SK-N-SH treated with all-trans-retinoic acid at 6 μM for 48 hours (cell line): ENCODE data around the gene PRRC2C.
"Not testable (repeated sequence)": the region's sequence is repeated elsewhere in the genome, so short reads cannot be mapped to it uniquely, and the experiment has no call there.

ENCODE experiments used
- ATAC-seq: fragments of 200-7000 bp; cut with Tn5 transposase; 3 replicates; pipeline ENCODE4 v1.9.1; 2020; ENCODE audit warnings: mild to moderate bottlenecking, moderate library complexity
- ARNTL ChIP-seq: fragments of 450-650 bp; formaldehyde crosslinking; IDR thresholded peaks from 2 replicates; pipeline ENCODE4 v1.5.0; 2020; ENCODE audit warnings: low read depth, mild to moderate bottlenecking, moderate library complexity, borderline replicate concordance
- BACH2 ChIP-seq: fragments of 250-450 bp; sonication (Bioruptor Pico); IDR thresholded peaks from 2 replicates; pipeline ENCODE4 v1.9.0; 2021; ENCODE audit warnings: mild to moderate bottlenecking, borderline replicate concordance
- CREB5 ChIP-seq: fragments of 250-450 bp; sonication (Bioruptor Pico); IDR thresholded peaks from 2 replicates; pipeline ENCODE4 v1.5.1; 2020; ENCODE audit warnings: low read depth, mild to moderate bottlenecking, moderate library complexity
- CSDC2 ChIP-seq: fragments of 250-450 bp; sonication (Bioruptor Pico); IDR thresholded peaks from 2 replicates; pipeline ENCODE4 v1.5.0; 2020; ENCODE audit warnings: mild to moderate bottlenecking, moderate library complexity
- CSRNP3 ChIP-seq: fragments of 250-450 bp; sonication (Bioruptor Pico); IDR thresholded peaks from 2 replicates; pipeline ENCODE4 v1.5.1; 2021; ENCODE audit warnings: mild to moderate bottlenecking, moderate library complexity
- ESRRG ChIP-seq: fragments of 250-450 bp; sonication (Bioruptor Pico); IDR thresholded peaks from 2 replicates; pipeline ENCODE4 v1.6.1; 2021; ENCODE audit warnings: mild to moderate bottlenecking
- GLIS3 ChIP-seq: fragments of 250-450 bp; sonication (Bioruptor Pico); IDR thresholded peaks from 2 replicates; pipeline ENCODE4 v1.5.0; 2020; ENCODE audit warnings: mild to moderate bottlenecking, moderate library complexity
- ISL1 ChIP-seq: fragments of 250-450 bp; sonication (Bioruptor Pico); IDR thresholded peaks from 2 replicates; pipeline ENCODE4 v2.1.2; 2022; ENCODE audit warnings: mild to moderate bottlenecking, moderate library complexity
- OSR1 ChIP-seq: fragments of 250-450 bp; sonication (Bioruptor Pico); IDR thresholded peaks from 2 replicates; pipeline ENCODE4 v1.8.0; 2022; ENCODE audit warnings: moderate library complexity, mild to moderate bottlenecking, inconsistent platforms
- PATZ1 ChIP-seq: fragments of 250-450 bp; sonication (Bioruptor Pico); IDR thresholded peaks from 2 replicates; pipeline ENCODE4 v1.8.0; 2020; ENCODE audit warnings: mild to moderate bottlenecking, moderate library complexity, borderline replicate concordance
- POU6F1 ChIP-seq: fragments of 250-450 bp; sonication (Bioruptor Pico); IDR thresholded peaks from 2 replicates; pipeline ENCODE4 v1.8.0; 2021; ENCODE audit warnings: low read depth, mild to moderate bottlenecking, moderate library complexity, borderline replicate concordance
- PPARA ChIP-seq: fragments of 250-450 bp; sonication (Bioruptor Pico); IDR thresholded peaks from 2 replicates; pipeline ENCODE4 v1.5.0; 2020; ENCODE audit warnings: mild to moderate bottlenecking, borderline replicate concordance
- RARB ChIP-seq: fragments of 250-450 bp; sonication (Bioruptor Pico); IDR thresholded peaks from 2 replicates; pipeline ENCODE4 v1.8.0; 2021; ENCODE audit warnings: mild to moderate bottlenecking, moderate library complexity
- SNAI2 ChIP-seq: fragments of 250-450 bp; sonication (Bioruptor Pico); IDR thresholded peaks from 2 replicates; pipeline ENCODE4 v1.5.0; 2020; ENCODE audit warnings: mild to moderate bottlenecking, moderate library complexity
- TCF4 ChIP-seq: fragments of 250-450 bp; sonication (Bioruptor Pico); IDR thresholded peaks from 2 replicates; pipeline ENCODE4 v1.8.0; 2021; ENCODE audit warnings: mild to moderate bottlenecking, moderate library complexity, borderline replicate concordance
- TOX ChIP-seq: fragments of 250-450 bp; sonication (Bioruptor Pico); IDR thresholded peaks from 2 replicates; pipeline ENCODE4 v1.8.0; 2021; ENCODE audit warnings: mild to moderate bottlenecking, moderate library complexity, borderline replicate concordance
- TSHZ2 ChIP-seq: fragments of 250-450 bp; sonication (Bioruptor Pico); IDR thresholded peaks from 2 replicates; pipeline ENCODE4 v1.5.0; 2020; ENCODE audit warnings: mild to moderate bottlenecking, moderate library complexity
- ZC3H10 ChIP-seq: fragments of 250-450 bp; sonication (Bioruptor Pico); IDR thresholded peaks from 2 replicates; pipeline ENCODE4 v1.5.1; 2021; ENCODE audit warnings: mild to moderate bottlenecking, moderate library complexity
- ZFP3 ChIP-seq: fragments of 250-450 bp; sonication (Bioruptor Pico); IDR thresholded peaks from 2 replicates; pipeline ENCODE4 v1.5.0; 2020; ENCODE audit warnings: mild to moderate bottlenecking, moderate library complexity
- ZFP30 ChIP-seq: fragments of 450-650 bp; formaldehyde crosslinking; IDR thresholded peaks from 2 replicates; pipeline ENCODE4 v1.5.0; 2022; ENCODE audit warnings: mild to moderate bottlenecking, moderate library complexity
- ZNF565 ChIP-seq: fragments of 450-650 bp; formaldehyde crosslinking; conservative IDR thresholded peaks from 2 replicates; pipeline ENCODE4 v1.5.0; 2020; ENCODE audit warnings: low read depth, mild to moderate bottlenecking, moderate library complexity
- ZNF70 ChIP-seq: fragments of 450-650 bp; formaldehyde crosslinking; IDR thresholded peaks from 2 replicates; pipeline ENCODE4 v1.5.0; 2020; ENCODE audit warnings: mild to moderate bottlenecking, moderate library complexity
- ZNF8 ChIP-seq: fragments of 450-650 bp; formaldehyde crosslinking; IDR thresholded peaks from 2 replicates; pipeline ENCODE4 v1.5.0; 2020; ENCODE audit warnings: mild to moderate bottlenecking, moderate library complexity

Gene PRRC2C

GRCh38 chr1:171596705-171597104 lies 111.4 kb downstream of the PRRC2C start (continued):
- no peak for TF ChIP-seq ZFP3
- no peak for TF ChIP-seq ARNTL (CRISPR knock-in tag)
- TF ChIP-seq ZNF70: no peak
- no peak for TF ChIP-seq ZNF565 (CRISPR knock-in tag)
- no peak for TF ChIP-seq PATZ1 (CRISPR knock-in tag)
- TF ChIP-seq ESRRG (CRISPR knock-in tag): no peak
- TF ChIP-seq, all 23 proteins: peak for 0

GRCh38 chr1:171597203-171597602 lies 111.9 kb downstream of the PRRC2C start:
- peak; percentile 19; the same call in 2 of the 3 replicates for ATAC-seq
- TF ChIP-seq PATZ1 (CRISPR knock-in tag) (no peak), SNAI2 (CRISPR knock-in tag) (no peak), TOX (CRISPR knock-in tag) (no peak), CSRNP3 (CRISPR knock-in tag) (no peak), PPARA (no peak), ARNTL (CRISPR knock-in tag) (no peak), CSDC2 (CRISPR knock-in tag) (no peak), GLIS3 (CRISPR knock-in tag) (no peak), BACH2 (CRISPR knock-in tag) (no peak), ZNF8 (CRISPR knock-in tag) (no peak), ISL1 (CRISPR knock-in tag) (no peak), POU6F1 (CRISPR knock-in tag) (no peak), ZFP3 (no peak), ZFP30 (CRISPR knock-in tag) (no peak), ESRRG (CRISPR knock-in tag) (no peak), ZC3H10 (CRISPR knock-in tag) (no peak), OSR1 (CRISPR knock-in tag) (no peak), TCF4 (no peak)
- TF ChIP-seq, all 23 proteins: peak for 0

GRCh38 chr1:171600310-171600709 lies 115.0 kb downstream of the PRRC2C start:
- not testable (repeated sequence) for ATAC-seq

- no peak for ATAC-seq
- TF ChIP-seq POU6F1 (CRISPR knock-in tag): no peak
- no peak for TF ChIP-seq PPARA
- TF ChIP-seq ARNTL (CRISPR knock-in tag): no peak
- no peak for TF ChIP-seq BACH2 (CRISPR knock-in tag)
- TF ChIP-seq RARB (CRISPR knock-in tag): no peak
- no peak for TF ChIP-seq CSDC2 (CRISPR knock-in tag)
- no peak for TF ChIP-seq ZFP3
- TF ChIP-seq GLIS3 (CRISPR knock-in tag): no peak
- no peak for TF ChIP-seq ZC3H10 (CRISPR knock-in tag)
- TF ChIP-seq ESRRG (CRISPR knock-in tag): no peak
- TF ChIP-seq CREB5 (CRISPR knock-in tag): no peak
- no peak for TF ChIP-seq TSHZ2 (CRISPR knock-in tag)
Observed at GRCh38 chr1:171600862-171601261, 115.5 kb downstream of the PRRC2C start.
